ENCODE measurements around the gene MMS22L.

DNA sequence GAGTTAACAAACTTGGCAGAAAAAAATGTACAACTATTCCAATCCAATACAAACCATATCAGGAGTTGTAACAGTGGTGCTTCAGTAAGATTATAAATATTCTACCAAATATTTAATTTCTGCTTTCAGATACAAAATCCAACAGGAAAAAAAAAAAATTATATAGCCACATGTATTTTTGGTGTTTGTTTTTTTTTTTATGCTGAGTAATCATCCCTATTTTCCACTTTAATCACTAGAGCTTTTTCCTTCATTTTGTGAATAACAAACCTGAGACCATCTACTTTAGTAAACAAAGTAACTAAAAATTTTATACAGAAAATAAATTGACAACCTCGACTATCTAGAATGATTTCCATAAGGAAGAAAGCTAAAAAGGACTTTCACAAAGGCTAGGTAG lies 36.2 kb downstream of the MMS22L start:
- TF ChIP-seq, protein P1, sequence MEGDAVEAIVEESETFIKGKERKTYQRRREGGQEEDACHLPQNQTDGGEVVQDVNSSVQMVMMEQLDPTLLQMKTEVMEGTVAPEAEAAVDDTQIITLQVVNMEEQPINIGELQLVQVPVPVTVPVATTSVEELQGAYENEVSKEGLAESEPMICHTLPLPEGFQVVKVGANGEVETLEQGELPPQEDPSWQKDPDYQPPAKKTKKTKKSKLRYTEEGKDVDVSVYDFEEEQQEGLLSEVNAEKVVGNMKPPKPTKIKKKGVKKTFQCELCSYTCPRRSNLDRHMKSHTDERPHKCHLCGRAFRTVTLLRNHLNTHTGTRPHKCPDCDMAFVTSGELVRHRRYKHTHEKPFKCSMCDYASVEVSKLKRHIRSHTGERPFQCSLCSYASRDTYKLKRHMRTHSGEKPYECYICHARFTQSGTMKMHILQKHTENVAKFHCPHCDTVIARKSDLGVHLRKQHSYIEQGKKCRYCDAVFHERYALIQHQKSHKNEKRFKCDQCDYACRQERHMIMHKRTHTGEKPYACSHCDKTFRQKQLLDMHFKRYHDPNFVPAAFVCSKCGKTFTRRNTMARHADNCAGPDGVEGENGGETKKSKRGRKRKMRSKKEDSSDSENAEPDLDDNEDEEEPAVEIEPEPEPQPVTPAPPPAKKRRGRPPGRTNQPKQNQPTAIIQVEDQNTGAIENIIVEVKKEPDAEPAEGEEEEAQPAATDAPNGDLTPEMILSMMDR (conservative IDR thresholded peaks at IDR 0.05; ENCODE audit: low read depth, low read length) = no peak
- TF ChIP-seq RCOR1 (IDR thresholded peaks at IDR 0.05; ENCODE audit: insufficient replicate concordance, low read length) = no peak
- TF ChIP-seq BHLHE40 (IDR thresholded peaks at IDR 0.05; ENCODE audit: low read depth, low read length) = no peak
- TF ChIP-seq POLR2A (IDR thresholded peaks at IDR 0.05; ENCODE audit: low read depth, low read length) = no peak
